Parathyroid adenoma (tissue), 2 donors: ENCODE measurements around the gene GAREM1.

ENCODE experiments used
- H2AFZ ChIP-seq: fragments of 300-600 bp; sonication (generic); one replicate; pipeline ENCODE4 v1.7.0; 2017; ENCODE audit warnings: antibody characterized with exemption, mild to moderate bottlenecking
- H3K27ac ChIP-seq: fragments of 300-600 bp; sonication (generic); one replicate; pipeline ENCODE4 v1.7.0; 2017
- H3K27me3 ChIP-seq: fragments of 300-600 bp; sonication (generic); one replicate; pipeline ENCODE4 v1.7.0; 2017; ENCODE audit warnings: low read length; ENCODE audit not compliant: control insufficient read depth, insufficient read depth
- H3K36me3 ChIP-seq: fragments of 300-600 bp; sonication (generic); one replicate; pipeline ENCODE4 v1.7.0; 2017; ENCODE audit warnings: low read length; ENCODE audit not compliant: control insufficient read depth, insufficient read depth
- H3K4me1 ChIP-seq: fragments of 300-600 bp; sonication (generic); one replicate; pipeline ENCODE4 v1.7.0; 2017; ENCODE audit warnings: control low read depth
- H3K4me2 ChIP-seq: fragments of 300-600 bp; sonication (generic); one replicate; pipeline ENCODE4 v1.7.0; 2017; ENCODE audit warnings: low read length
- H3K4me3 ChIP-seq: fragments of 300-600 bp; sonication (generic); one replicate; pipeline ENCODE4 v1.7.0; 2017; ENCODE audit warnings: low read depth, low read length
- H3K79me2 ChIP-seq: fragments of 300-600 bp; sonication (generic); one replicate; pipeline ENCODE4 v1.7.0; 2017; ENCODE audit warnings: control low read depth
- H3K9ac ChIP-seq: fragments of 300-600 bp; sonication (generic); one replicate; pipeline ENCODE4 v1.7.0; 2017; ENCODE audit warnings: mild to moderate bottlenecking
- H3K9me3 ChIP-seq: fragments of 300-600 bp; sonication (generic); one replicate; pipeline ENCODE4 v1.7.0; 2017; ENCODE audit warnings: low read length; ENCODE audit not compliant: control insufficient read depth
- CTCF ChIP-seq: fragments of 300-600 bp; sonication (generic); IDR thresholded peaks from one replicate; pipeline ENCODE4 v1.7.0; 2017; ENCODE audit warnings: antibody characterized with exemption, mild to moderate bottlenecking
- donor health status: primary hyperparathyroidism.

Gene GAREM1

GRCh38 chr18:32372047-32372380 lies 98.7 kb downstream of the GAREM1 start:
- Histone ChIP-seq H3K27ac (no peak overlapping the region), H3K9me3 (no peaks in the 10 kb centered on the region), H2AFZ (no peak overlapping the region), H3K79me2 (peaks cover 4% of the 10 kb centered on the region), H3K4me3 (no peak overlapping the region), H3K4me2 (no peak overlapping the region), H3K9ac (no peak overlapping the region), H3K27me3 (no peaks in the 10 kb centered on the region), H3K36me3 (no peaks in the 10 kb centered on the region), H3K4me1 (peaks cover 10% of the 10 kb centered on the region)
- TF ChIP-seq CTCF = no peak

GRCh38 chr18:32371384-32371783 lies 99.3 kb downstream of the GAREM1 start:
- peaks cover 10% of the 10 kb centered on the region for H3K4me1 ChIP-seq
- H3K9ac ChIP-seq = no peak overlapping the region
- TF ChIP-seq CTCF = no peak
- H3K9me3 ChIP-seq = no peaks in the 10 kb centered on the region
- H3K4me3 ChIP-seq = no peak overlapping the region
- no peak overlapping the region for H3K4me2 ChIP-seq
- H3K79me2 ChIP-seq = peaks cover 4% of the 10 kb centered on the region
- no peaks in the 10 kb centered on the region for H3K36me3 ChIP-seq
- H2AFZ ChIP-seq = no peak overlapping the region
- no peaks in the 10 kb centered on the region for H3K27me3 ChIP-seq
- H3K27ac ChIP-seq = no peak overlapping the region

- H3K4me1 ChIP-seq = peaks cover 3% of the 10 kb centered on the region
- no peak overlapping the region for H3K27ac ChIP-seq
- no peak for TF ChIP-seq CTCF
- no peaks in the 10 kb centered on the region for H3K27me3 ChIP-seq
- no peaks in the 10 kb centered on the region for H3K36me3 ChIP-seq
- H2AFZ ChIP-seq = no peak overlapping the region
- H3K79me2 ChIP-seq = peaks cover 4% of the 10 kb centered on the region
- no peaks in the 10 kb centered on the region for H3K9me3 ChIP-seq
- H3K9ac ChIP-seq = no peak overlapping the region
- H3K4me3 ChIP-seq = no peak overlapping the region
- H3K4me2 ChIP-seq = no peak overlapping the region
Measured at GRCh38 chr18:32368991-32369390, 101.7 kb downstream of the GAREM1 start.

GRCh38 chr18:32368170-32368569 lies 102.5 kb downstream of the GAREM1 start:
- H3K4me1 ChIP-seq = no peaks in the 10 kb centered on the region
- no peak overlapping the region for H2AFZ ChIP-seq
- H3K9ac ChIP-seq = no peak overlapping the region
- H3K4me3 ChIP-seq = no peak overlapping the region
- no peak overlapping the region for H3K27ac ChIP-seq
- no peaks in the 10 kb centered on the region for H3K27me3 ChIP-seq
- H3K9me3 ChIP-seq = no peaks in the 10 kb centered on the region
- no peak for TF ChIP-seq CTCF
- H3K79me2 ChIP-seq = peaks cover 4% of the 10 kb centered on the region
- H3K4me2 ChIP-seq = no peak overlapping the region
- H3K36me3 ChIP-seq = no peaks in the 10 kb centered on the region

GRCh38 chr18:32366586-32367538 lies 103.8 kb downstream of the GAREM1 start:
- peaks cover 4% of the 10 kb centered on the region for H3K79me2 ChIP-seq
- H3K36me3 ChIP-seq = no peaks in the 10 kb centered on the region
- TF ChIP-seq CTCF = no peak
- H3K4me1 ChIP-seq = no peaks in the 10 kb centered on the region
- H3K9me3 ChIP-seq = no peaks in the 10 kb centered on the region
- no peak overlapping the region for H3K27ac ChIP-seq
- no peaks in the 10 kb centered on the region for H3K27me3 ChIP-seq
- no peak overlapping the region for H3K4me2 ChIP-seq
- no peak overlapping the region for H2AFZ ChIP-seq
- no peak overlapping the region for H3K4me3 ChIP-seq
- no peak overlapping the region for H3K9ac ChIP-seq
